K562 (cell line): ENCODE measurements around the gene ANAPC10. TPM values are rescaled to one million over a fixed set of nuclear protein-coding genes. Genes with fewer than 3 reads are reported as not detected.

Experiments
- CBFA2T2 ChIP-seq: fragments of 450-650 bp; conservative IDR thresholded peaks from 2 replicates; pipeline ENCODE4 v1.6.1; 2017; ENCODE audit warnings: mild to moderate bottlenecking
- SMAD1 ChIP-seq: fragments of 150-350 bp; IDR thresholded peaks from 2 replicates; pipeline ENCODE4 v1.6.1; 2014; ENCODE audit warnings: low read length, low read depth; ENCODE audit not compliant: partially characterized antibody
- TBL1XR1 ChIP-seq, 2 experiments: IDR thresholded peaks; 2 replicates each; pipeline ENCODE4 v1.6.1; 2012; ENCODE audit warnings: improper control_type of control experiment in 2 of 2, low read length in 2 of 2, mild to moderate bottlenecking in 1 of 2
- ZFP30 ChIP-seq: fragments of 250-450 bp; sonication (Bioruptor Pico); IDR thresholded peaks from 2 replicates; pipeline ENCODE4 v1.8.0; 2022; ENCODE audit warnings: moderate library complexity, mild to moderate bottlenecking, inconsistent platforms, borderline replicate concordance
- polyA plus RNA-seq, 8 experiments: library from polyadenylated mRNA; depleted of rRNA in 4 of 8; stranded (reverse) in 5 of 8; unstranded in 3 of 8; fragments of >200 nt; fragmentation: Nextera tagmentation in 2 of 8; fragmentation: Illumina TruSeq in 1 of 8; extraction: Ambion mirVana in 2 of 8; extraction: Trizol in 1 of 8; gene quantifications; 2 replicates each; pipeline versions ENCODE4 v1.2.1 to v1.2.3, GENCODE V29; 2011 to 2014; ENCODE audit warnings: inconsistent platforms in 1 of 8, missing spikeins in 1 of 8
- total RNA-seq, 7 experiments: library from RNA; depleted of rRNA in 6 of 7; stranded (reverse); fragments of >200 nt in 6 of 7; fragmentation: Illumina TruSeq in 2 of 7; extraction: Trizol in 2 of 7; gene quantifications; 2 replicates each; pipeline versions ENCODE4 v1.2.1 to v1.2.3, GENCODE V29; 2011 to 2021; ENCODE audit warnings: low replicate concordance in 1 of 7
- TF ChIP-seq, protein P1 (sequence below): fragments of 250-450 bp; sonication (Bioruptor Pico); IDR thresholded peaks from 2 replicates; pipeline ENCODE4 v1.5.0; 2020; ENCODE audit warnings: mild to moderate bottlenecking
- TF ChIP-seq, protein P2 (sequence below): IDR thresholded peaks from 2 replicates; pipeline ENCODE4 v1.6.1; 2011; ENCODE audit warnings: borderline replicate concordance, low read depth, mild to moderate bottlenecking, moderate library complexity, low read length; ENCODE audit not compliant: insufficient read depth, poor library complexity, severe bottlenecking
- TF ChIP-seq, protein P3 (sequence below): sonication (generic); formaldehyde crosslinking; IDR thresholded peaks from 2 replicates; pipeline ENCODE4 v1.8.0; 2022; ENCODE audit warnings: mild to moderate bottlenecking, missing genetic modification reagents

ANAPC10 gene
- total and polyA plus RNA-seq, 9 of the 15 experiments (the other 6 are each of a cell fraction or from before 2014, with no cell fraction given) = 31.0 to 96.2 (median 60.3) TPM

DNA sequence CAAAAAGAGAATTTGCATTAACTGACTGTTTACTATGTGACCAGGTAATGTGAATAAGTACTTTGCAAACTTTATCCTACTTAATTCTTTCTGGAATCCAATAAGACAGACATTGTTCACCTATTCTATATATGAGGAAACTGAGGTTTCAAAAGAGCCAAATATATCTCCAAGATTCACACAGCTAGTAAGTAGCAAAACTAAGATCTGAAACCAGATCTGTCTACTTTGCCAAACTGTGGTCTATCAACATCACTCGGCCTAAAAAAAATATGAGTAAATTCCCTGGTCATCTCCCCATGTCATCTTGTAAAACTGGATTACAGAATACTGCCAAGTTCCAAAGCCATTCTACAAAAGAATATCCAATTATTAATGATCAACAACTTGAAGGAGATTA, 52.8 kb downstream of the ANAPC10 start (continued):
- TF ChIP-seq, protein P1, sequence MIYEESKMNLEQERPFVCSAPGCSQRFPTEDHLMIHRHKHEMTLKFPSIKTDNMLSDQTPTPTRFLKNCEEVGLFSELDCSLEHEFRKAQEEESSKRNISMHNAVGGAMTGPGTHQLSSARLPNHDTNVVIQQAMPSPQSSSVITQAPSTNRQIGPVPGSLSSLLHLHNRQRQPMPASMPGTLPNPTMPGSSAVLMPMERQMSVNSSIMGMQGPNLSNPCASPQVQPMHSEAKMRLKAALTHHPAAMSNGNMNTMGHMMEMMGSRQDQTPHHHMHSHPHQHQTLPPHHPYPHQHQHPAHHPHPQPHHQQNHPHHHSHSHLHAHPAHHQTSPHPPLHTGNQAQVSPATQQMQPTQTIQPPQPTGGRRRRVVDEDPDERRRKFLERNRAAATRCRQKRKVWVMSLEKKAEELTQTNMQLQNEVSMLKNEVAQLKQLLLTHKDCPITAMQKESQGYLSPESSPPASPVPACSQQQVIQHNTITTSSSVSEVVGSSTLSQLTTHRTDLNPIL = no peak
- TF ChIP-seq, protein P2, sequence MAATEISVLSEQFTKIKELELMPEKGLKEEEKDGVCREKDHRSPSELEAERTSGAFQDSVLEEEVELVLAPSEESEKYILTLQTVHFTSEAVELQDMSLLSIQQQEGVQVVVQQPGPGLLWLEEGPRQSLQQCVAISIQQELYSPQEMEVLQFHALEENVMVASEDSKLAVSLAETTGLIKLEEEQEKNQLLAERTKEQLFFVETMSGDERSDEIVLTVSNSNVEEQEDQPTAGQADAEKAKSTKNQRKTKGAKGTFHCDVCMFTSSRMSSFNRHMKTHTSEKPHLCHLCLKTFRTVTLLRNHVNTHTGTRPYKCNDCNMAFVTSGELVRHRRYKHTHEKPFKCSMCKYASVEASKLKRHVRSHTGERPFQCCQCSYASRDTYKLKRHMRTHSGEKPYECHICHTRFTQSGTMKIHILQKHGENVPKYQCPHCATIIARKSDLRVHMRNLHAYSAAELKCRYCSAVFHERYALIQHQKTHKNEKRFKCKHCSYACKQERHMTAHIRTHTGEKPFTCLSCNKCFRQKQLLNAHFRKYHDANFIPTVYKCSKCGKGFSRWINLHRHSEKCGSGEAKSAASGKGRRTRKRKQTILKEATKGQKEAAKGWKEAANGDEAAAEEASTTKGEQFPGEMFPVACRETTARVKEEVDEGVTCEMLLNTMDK = no peak
- no peak for TF ChIP-seq SMAD1
- TF ChIP-seq, protein P3, sequence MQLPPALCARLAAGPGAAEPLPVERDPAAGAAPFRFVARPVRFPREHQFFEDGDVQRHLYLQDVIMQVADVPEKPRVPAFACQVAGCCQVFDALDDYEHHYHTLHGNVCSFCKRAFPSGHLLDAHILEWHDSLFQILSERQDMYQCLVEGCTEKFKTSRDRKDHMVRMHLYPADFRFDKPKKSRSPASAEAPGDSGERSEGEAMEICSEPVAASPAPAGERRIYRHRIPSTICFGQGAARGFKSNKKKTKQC (CRISPR knock-in tag) = no peak
- TF ChIP-seq TBL1XR1 (IDR thresholded peaks at IDR 0.05; ENCODE audit: low read length in 2 of 2) = no peak
- no peak for TF ChIP-seq CBFA2T2
- no peak for TF ChIP-seq ZFP30 (CRISPR knock-in tag)
- TF ChIP-seq, all 486 proteins: peak for 0
